ENCODE results near the gene UPK1A. TPM values are rescaled to one million over a fixed set of nuclear protein-coding genes. Genes with fewer than 3 reads are reported as not detected.

The UPK1A gene
- total and polyA plus RNA-seq, 2 of the 8 experiments (the other 6 are each of a cell fraction or from before 2014, with no cell fraction given) = 0.56 to 9.9 TPM

GRCh38 chr19:35620001-35620400, 46.3 kb upstream of the UPK1A start (continued):
- no peak for TF ChIP-seq CTBP2 (IDR thresholded peaks at IDR 0.05; ENCODE audit: borderline replicate concordance, insufficient read depth, insufficient read length, low read length)
- TF ChIP-seq POU5F1 (IDR thresholded peaks at IDR 0.05; ENCODE audit: low read depth, low read length) = no peak
- TF ChIP-seq POLR2A (IDR thresholded peaks at IDR 0.05; ENCODE audit: control extremely low read depth in 1 of 2, low read depth in 2 of 2, low read length in 2 of 2) = no peak
- no peak for TF ChIP-seq MAFK (IDR thresholded peaks at IDR 0.05; ENCODE audit: low read depth, low read length)
- no peak for TF ChIP-seq RNF2 (IDR thresholded peaks at IDR 0.05; ENCODE audit: borderline replicate concordance, low read depth, low read length, missing control alignments, poor library complexity, severe bottlenecking)
- TF ChIP-seq BCL11A (IDR thresholded peaks at IDR 0.05; ENCODE audit: low read depth in 2 of 2, low read length in 2 of 2) = no peak
- no peak for TF ChIP-seq RFX5 (IDR thresholded peaks at IDR 0.05; ENCODE audit: borderline replicate concordance, low read depth, low read length)
- no peak for TF ChIP-seq ASH2L (IDR thresholded peaks at IDR 0.05; ENCODE audit: low read length)

Data from H1 (cell line).